GM19395 (cell line): ENCODE data around the gene CSNK1E.

Experiments used
- ATAC-seq: cut with Tn5 transposase; IDR thresholded peaks from one replicate; pipeline ENCODE4 v1.9.1; 2021; ENCODE audit warnings: mild to moderate bottlenecking, moderate library complexity; ENCODE audit not compliant: unreplicated experiment

The CSNK1E gene

GRCh38 chr22:38282397-38282796 is 34.8 kb downstream of the CSNK1E start:
- ATAC-seq: no peak

- ATAC-seq: no peak
Measured at GRCh38 chr22:38276166-38276565, 41.1 kb downstream of the CSNK1E start.

- ATAC-seq: no peak
Measured at GRCh38 chr22:38273135-38273826, 44.0 kb downstream of the CSNK1E start.

- peak; percentile 54 for ATAC-seq
Measured at GRCh38 chr22:38272373-38273134, 44.7 kb downstream of the CSNK1E start, which contains the start of gene TMEM184B. TMEM184B (minus strand) TSS chr22:38273010; CDS start chr22:38247961, 25,049 bp downstream.

GRCh38 chr22:38271927-38272372 is 45.3 kb downstream of the CSNK1E start:
- no peak for ATAC-seq

GRCh38 chr22:38271101-38271500 is 46.1 kb downstream of the CSNK1E start:
- ATAC-seq: no peak

GRCh38 chr22:38270091-38270992 is 46.9 kb downstream of the CSNK1E start:
- no peak for ATAC-seq

- ATAC-seq: no peak
Measured at GRCh38 chr22:38269466-38269865, 47.8 kb downstream of the CSNK1E start.

GRCh38 chr22:38267086-38267485 is 50.1 kb downstream of the CSNK1E start:
- ATAC-seq: no peak

GRCh38 chr22:38266120-38266519 is 51.1 kb downstream of the CSNK1E start:
- ATAC-seq: no peak

GRCh38 chr22:38264322-38264843 is 52.9 kb downstream of the CSNK1E start:
- no peak for ATAC-seq

- ATAC-seq: no peak
Measured at GRCh38 chr22:38262051-38262795, 55.0 kb downstream of the CSNK1E start.

GRCh38 chr22:38260761-38261681 is 56.2 kb downstream of the CSNK1E start:
- peak; percentile 23 for ATAC-seq

GRCh38 chr22:38259370-38259769 is 57.9 kb downstream of the CSNK1E start:
- ATAC-seq: no peak

- no peak for ATAC-seq
Measured at GRCh38 chr22:38258895-38259294, 58.3 kb downstream of the CSNK1E start.

GRCh38 chr22:38257650-38258250 is 59.5 kb downstream of the CSNK1E start:
- no peak for ATAC-seq

GRCh38 chr22:38257181-38257580 is 60.1 kb downstream of the CSNK1E start:
- no peak for ATAC-seq

GRCh38 chr22:38255697-38256096 is 61.5 kb downstream of the CSNK1E start:
- ATAC-seq: no peak

- ATAC-seq: no peak
Measured at GRCh38 chr22:38251341-38251692, 65.9 kb downstream of the CSNK1E start.
